ENCODE results near the gene SELENOP.

DNA sequence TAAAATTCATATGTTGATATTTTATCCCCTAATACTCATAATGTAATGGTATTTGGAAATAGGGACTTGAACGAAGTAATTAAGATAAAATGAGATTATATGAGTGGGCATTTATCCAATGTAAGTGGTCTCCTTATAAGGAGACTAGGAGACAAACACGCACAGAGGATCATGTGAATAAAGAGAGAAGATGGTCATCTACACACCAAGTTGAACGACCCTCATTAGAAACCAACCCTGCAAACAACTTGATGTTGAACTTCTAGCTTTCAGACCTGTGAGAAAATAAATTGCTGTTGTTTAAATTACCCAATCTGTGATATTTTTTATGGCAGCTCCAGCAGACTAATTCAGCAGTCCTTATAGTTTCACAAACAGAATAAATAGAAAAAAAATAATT is 27.5 kb upstream of the SELENOP start:
- TF ChIP-seq SUZ12 (IDR thresholded peaks at IDR 0.05; ENCODE audit: extremely low read depth, insufficient read depth, insufficient read length) (no peak), YY1 (IDR thresholded peaks at IDR 0.05; ENCODE audit: insufficient read depth, insufficient read length) (no peak)

All from NT2/D1 (cell line).